Gastrocnemius medialis (tissue), 4 donors: ENCODE results near the gene LRRC8C.

Experiments
- CTCF ChIP-seq, 5 experiments: fragments of 450-650 bp in 3 of 5; fragments of 200-600 bp in 2 of 5; sonication (generic) in 2 of 5; IDR thresholded peaks in 4 of 5; conservative IDR thresholded peaks in 1 of 5; 1 replicate in 4 of 5; 2 replicates in 1 of 5; pipeline ENCODE4 v1.5.1; 2016 to 2019; ENCODE audit warnings: antibody characterized with exemption in 5 of 5, mild to moderate bottlenecking in 3 of 5, moderate library complexity in 3 of 5
- POLR2A ChIP-seq, 2 donors: fragments of 450-650 bp; IDR thresholded peaks; one replicate each; pipeline ENCODE4 v1.6.1; 2017; ENCODE audit warnings: antibody characterized with exemption in 2 of 2, mild to moderate bottlenecking in 2 of 2, moderate library complexity in 2 of 2

GRCh38 chr1:89732206-89732605 is 99.3 kb downstream of the LRRC8C start:
- TF ChIP-seq CTCF (IDR thresholded peaks at IDR 0.05 in 4 of 5, conservative IDR thresholded peaks at IDR 0.05 in 1 of 5) (no peak), POLR2A (IDR thresholded peaks at IDR 0.05) (no peak)
